ENCODE measurements around the gene DMAC2.
A peak's percentile ranks its signal among the peaks of the same experiment; 100 is the strongest.
"Not testable (repeated sequence)": the region's sequence is repeated elsewhere in the genome, so short reads cannot be mapped to it uniquely, and the experiment has no call there.

The DMAC2 gene

GRCh38 chr19:41439441-41440222 lies at the start of gene DMAC2:
TSS of gene DMAC2 (minus strand) at chr19:41439912. CDS start at chr19:41439899, 13 bp downstream.
- peak; percentile 100 for DNase-seq (ENCODE audit: low spot score)

GRCh38 chr19:41486953-41487352 lies 47.2 kb upstream of the DMAC2 start:
- DNase-seq (ENCODE audit: low spot score): not testable (repeated sequence)

- no peak for DNase-seq (ENCODE audit: low spot score)
Observed at GRCh38 chr19:41484822-41485221, 45.1 kb upstream of the DMAC2 start.

DNA sequence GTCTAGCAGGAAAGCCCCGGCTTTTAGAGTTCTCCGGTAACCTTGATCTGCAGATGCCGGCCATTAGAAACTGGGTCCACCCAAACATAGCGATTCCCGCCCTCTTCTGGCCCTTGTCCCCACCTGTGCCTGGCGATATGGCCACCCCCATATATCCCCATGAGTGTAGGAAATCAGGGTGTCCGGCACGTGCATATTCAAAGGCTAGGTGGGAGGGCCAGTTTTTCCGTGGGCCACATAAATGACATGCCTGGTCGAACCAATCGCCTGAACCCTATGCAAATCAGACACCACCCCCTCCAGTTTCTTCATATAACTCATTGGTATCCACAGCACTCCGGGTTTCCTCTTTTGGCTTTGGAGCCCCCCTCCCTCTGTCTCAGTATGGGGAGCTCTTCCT lies 40.6 kb upstream of the DMAC2 start:
- DNase-seq (ENCODE audit: low spot score): no peak

GRCh38 chr19:41479757-41480191 lies 40.1 kb upstream of the DMAC2 start:
- DNase-seq (ENCODE audit: low spot score): no peak

DNA sequence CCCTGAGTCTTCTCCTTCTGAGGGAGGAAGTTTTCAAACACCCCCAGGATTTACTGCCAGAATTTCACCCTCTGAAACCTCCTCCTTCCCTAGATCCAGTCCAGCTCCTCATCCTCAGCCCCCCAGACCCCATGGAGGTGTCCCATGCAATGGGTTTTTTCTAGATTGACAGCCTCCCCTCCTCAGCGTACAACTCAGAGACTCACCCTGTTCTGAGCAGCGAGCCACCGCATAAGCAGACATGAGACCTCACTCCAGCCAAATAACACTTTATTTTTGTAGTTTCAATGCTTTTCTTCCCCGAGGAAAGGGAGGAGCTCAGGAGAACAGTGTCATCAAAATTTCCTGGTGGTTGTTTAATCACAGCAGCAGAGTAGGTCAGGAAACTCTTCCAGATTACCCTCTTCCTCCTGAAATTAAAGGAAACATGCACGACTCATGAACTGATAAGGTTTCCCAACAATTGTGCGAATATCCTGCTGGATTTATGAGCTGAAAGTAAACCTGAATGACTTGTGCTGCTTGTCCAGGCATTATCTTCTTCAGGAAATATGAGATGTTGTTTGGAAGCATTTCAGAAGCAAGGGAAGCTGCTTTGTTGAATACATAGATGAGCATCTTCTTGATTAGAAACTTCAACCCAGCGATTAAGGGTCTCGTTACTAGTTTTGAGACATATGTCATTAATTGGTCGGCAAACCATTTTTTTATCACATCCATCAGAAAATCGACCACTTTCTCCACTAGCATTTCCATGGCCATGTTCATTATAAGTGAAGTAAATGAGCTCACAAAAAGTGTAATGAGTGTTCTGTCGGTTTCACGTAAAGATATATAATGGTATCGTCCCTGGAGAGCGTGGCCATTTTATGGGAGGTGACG lies 39.4 kb upstream of the DMAC2 start:
- no peak for DNase-seq (ENCODE audit: low spot score)

GRCh38 chr19:41478171-41478570 lies 38.5 kb upstream of the DMAC2 start:
- DNase-seq (ENCODE audit: low spot score): no peak

GRCh38 chr19:41476583-41476982 lies 36.9 kb upstream of the DMAC2 start:
- DNase-seq (ENCODE audit: low spot score): no peak

GRCh38 chr19:41463257-41464256 lies 23.8 kb upstream of the DMAC2 start:
- not testable (repeated sequence) for DNase-seq (ENCODE audit: low spot score)

DNA sequence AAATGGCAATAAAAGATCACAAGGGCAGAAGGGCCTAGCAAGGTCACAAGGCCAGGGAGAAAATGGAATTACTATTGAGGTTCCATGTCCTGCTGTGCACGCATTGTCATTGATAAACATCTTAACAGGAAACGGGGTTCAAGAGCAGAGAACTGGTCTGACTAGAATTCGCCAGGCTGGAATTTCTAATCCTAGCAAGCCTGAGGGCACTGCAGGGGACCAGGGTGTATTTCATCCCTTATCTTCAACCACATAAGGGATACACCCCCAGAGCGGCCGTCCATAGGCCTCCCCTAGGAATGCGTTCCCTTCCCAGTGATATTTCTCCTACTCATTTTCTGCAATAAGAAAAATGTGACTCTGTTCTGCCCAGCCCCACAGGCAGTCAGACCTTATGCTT lies 22.8 kb upstream of the DMAC2 start:
- DNase-seq (ENCODE audit: low spot score): no peak

- DNase-seq (ENCODE audit: low spot score): no peak
Observed at GRCh38 chr19:41457241-41457640, 17.5 kb upstream of the DMAC2 start.

DNA sequence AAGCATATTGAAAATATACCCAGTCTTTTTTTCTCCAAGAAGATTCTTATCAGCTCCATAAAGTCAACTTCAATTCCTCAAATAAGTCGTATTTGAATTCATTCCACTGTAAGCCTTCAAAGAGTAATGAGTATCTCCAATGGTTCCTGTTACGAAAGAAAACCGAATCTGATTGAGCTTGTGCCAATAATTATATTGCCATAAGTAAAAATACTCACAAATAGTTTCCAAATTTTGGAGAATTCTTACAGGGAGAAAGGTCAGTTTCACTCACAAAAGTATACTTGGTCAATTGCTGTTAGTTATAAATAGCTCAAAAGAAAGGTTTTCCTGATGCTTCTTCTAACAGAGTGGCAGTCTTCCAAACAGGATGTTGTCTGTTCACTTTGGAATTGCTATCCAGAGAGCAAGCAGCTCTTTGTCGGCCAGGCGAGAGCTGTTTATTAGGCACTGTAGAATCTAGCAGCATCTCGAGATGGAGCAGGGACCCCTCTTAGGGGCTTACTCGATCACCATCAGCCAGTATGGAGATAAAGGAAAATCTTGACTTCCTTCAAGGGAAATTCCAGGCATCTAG lies 16.7 kb upstream of the DMAC2 start:
- no peak for DNase-seq (ENCODE audit: low spot score)

GRCh38 chr19:41455936-41456335 lies 16.2 kb upstream of the DMAC2 start:
- DNase-seq (ENCODE audit: low spot score): no peak

DNA sequence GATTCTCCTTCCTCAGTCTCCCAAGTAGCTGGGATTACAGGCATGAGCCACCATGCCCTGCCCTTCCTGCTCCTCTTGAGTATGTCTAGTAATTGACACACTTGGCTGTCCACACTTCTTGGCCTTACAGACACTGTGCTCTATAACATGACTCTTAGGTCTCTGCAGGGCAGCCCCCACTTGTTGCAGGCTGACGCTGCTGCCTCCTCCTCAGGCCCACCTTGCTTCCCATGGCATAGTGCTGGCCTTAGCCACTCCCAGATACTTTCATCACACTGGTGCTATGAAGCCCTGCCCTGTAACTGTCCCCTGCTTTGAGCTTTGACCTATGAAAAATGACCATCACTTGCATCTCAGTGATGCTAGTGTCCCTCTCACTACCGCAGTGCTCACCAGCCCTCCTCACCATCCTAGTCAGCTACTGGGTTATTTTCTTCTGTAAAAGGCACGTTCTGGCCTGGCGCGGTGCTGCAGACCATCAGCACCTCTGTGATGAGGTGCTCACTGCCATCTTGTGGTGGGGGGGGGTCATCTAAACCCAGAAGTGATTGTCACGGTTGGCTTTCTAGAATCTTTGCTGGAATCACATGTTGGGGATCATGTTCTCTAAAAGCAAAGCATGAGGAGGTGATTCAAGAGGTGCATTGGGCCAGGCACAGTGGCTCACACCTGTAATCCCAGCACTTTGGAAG lies 13.0 kb upstream of the DMAC2 start:
- DNase-seq (ENCODE audit: low spot score): no peak

DNA sequence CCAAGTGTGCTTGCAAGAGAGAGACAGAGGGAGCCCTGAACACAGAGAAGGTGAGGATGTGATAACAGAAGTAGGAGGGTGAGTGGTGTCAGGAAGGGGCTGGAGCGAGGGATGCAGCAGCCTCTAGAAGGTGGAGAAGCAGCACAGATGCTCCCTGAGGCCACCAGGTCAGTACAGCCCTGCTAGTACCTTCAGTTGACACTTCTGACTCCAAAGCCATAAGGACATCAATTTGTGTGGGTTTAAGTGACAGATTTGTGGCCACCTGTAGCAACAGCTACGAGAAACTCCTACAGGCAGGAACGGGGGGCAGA lies 10.1 kb upstream of the DMAC2 start:
- no peak for DNase-seq (ENCODE audit: low spot score)

- DNase-seq (ENCODE audit: low spot score): peak; percentile 77
Observed at GRCh38 chr19:41449079-41449864, 9.6 kb upstream of the DMAC2 start.

- no peak for DNase-seq (ENCODE audit: low spot score)
Observed at GRCh38 chr19:41447732-41448332, 8.1 kb upstream of the DMAC2 start.

DNA sequence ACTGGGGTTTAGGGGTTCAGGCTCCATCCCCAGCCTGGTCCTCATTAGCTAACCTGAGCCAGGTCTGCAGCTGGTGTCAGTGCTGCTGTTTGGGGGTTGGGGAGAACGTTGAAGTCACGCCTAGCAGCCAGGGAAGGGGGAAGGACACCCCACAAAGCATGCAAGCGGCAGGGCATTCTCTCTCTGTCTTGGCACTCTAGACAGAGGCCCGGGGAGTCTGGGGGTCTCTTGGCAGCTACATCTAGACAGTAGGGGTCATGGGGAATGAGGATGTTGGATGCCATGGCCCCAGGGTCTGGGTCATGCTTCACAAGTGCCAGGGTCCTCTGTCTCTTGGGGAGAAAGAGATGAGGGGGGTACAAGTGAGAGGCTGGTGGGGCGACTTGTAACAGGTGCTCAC lies 5.9 kb upstream of the DMAC2 start:
- DNase-seq (ENCODE audit: low spot score): no peak

- no peak for DNase-seq (ENCODE audit: low spot score)
Observed at GRCh38 chr19:41443813-41444455, 4.2 kb upstream of the DMAC2 start.
